COR-L47 (cell line): ENCODE results near the gene PMPCB.
"Not testable (repeated sequence)": the region's sequence is repeated elsewhere in the genome, so short reads cannot be mapped to it uniquely, and the experiment has no call there.

ENCODE experiments used
- DNase-seq: peaks from one replicate; lab custom pipeline; 2025; lab: John Stamatoyannopoulos, UW

PMPCB gene, protein sequence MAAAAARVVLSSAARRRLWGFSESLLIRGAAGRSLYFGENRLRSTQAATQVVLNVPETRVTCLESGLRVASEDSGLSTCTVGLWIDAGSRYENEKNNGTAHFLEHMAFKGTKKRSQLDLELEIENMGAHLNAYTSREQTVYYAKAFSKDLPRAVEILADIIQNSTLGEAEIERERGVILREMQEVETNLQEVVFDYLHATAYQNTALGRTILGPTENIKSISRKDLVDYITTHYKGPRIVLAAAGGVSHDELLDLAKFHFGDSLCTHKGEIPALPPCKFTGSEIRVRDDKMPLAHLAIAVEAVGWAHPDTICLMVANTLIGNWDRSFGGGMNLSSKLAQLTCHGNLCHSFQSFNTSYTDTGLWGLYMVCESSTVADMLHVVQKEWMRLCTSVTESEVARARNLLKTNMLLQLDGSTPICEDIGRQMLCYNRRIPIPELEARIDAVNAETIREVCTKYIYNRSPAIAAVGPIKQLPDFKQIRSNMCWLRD

GRCh38 chr7:103296901-103297836, at the start of gene PMPCB:
PMPCB (plus strand) TSS chr7:103297435; CDS start chr7:103297460, 25 bp downstream.
- DNase-seq = peak; percentile 83

DNA sequence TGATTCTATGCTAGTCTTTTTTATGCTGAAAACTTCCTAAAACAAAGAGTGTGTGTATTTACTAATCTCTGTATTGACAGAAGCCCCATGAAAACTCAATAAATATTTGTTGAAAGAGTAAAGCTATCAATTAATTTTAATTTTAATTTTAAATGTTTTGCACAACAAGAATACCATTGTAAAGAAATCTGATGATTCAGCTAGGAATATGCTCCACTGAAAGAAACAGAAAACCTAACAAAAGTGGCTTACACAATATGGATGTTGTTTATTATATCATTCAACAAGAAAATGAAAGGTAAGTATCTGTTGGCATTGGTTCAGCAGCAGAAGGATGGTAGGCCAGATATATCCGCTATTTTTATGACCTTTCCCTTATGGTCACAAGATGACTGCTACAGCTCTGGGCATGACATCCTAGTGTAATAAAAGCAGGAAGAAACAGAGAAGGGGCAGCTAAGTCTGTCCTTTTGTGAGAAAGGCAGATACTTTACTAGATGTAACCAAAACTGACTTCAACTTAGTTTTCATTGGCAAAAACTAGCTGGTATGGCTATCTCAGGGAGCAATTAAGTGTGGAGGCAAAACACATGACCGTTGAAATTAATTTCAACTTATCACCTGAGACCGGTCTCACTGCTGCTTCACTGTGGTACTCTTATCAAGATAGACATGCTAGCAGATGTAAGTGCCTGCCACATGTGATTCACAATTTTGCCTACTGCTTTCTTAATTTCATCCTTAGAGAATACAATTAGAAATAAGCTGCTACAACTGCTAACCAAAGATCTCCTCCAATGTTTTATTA, 43.3 kb upstream of the PMPCB start:
- not testable (repeated sequence) for DNase-seq

DNA sequence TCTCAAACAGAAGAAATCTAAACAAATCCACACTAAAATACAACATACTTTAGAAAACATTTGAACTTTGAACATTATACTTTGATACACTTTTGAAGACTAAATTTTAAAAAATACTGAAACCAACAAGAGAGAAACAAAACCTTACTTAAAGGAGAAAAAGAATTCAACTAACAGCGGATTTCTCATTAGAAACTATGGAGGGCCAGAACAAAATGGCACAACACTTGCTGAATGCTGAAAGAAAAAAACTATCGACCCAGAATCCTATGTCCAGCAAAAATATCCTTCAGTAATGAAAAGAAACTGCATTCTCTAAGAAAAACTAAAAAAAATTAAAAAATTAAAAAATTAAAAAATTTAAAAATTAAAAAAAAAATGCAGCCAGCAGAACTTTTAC, 33.2 kb upstream of the PMPCB start:
- DNase-seq = not testable (repeated sequence)

DNA sequence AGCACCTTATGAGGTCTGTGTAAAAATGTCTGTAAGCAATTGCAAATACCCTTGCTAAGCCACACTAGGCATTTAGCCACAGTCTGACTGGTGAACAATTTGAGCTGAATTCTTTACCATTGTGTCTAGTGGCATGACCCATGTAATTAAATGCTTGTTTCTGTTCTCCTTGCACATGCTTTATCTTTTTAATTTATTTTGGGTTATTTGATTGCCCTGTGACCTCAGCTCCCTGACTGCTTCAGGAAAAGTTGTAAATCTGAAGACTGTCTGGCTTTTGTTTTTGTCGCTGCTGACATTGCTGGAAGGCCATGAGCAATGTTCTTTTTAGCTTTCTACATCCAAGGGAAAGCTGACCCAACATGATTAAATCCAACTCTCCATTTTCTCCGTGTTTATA, 31.0 kb upstream of the PMPCB start:
- not testable (repeated sequence) for DNase-seq

DNA sequence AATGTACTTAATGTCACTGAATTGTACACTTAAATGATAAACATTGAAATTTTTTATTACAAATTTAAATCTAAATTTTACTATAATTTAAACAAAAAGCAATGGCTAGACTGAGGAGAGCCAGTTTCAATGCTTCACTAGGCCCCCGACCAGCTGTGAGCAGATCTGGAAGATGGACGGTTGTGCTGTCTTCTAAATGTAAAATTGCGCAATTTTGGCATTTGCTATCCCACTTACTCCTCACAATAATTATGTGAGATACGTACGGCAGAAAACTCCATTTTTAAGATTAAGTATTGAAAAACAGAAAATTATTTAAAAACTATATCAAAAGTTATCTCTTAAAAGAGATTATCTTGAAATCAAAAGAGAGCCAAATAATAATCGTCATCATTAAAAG, 23.9 kb upstream of the PMPCB start:
- not testable (repeated sequence) for DNase-seq

DNA sequence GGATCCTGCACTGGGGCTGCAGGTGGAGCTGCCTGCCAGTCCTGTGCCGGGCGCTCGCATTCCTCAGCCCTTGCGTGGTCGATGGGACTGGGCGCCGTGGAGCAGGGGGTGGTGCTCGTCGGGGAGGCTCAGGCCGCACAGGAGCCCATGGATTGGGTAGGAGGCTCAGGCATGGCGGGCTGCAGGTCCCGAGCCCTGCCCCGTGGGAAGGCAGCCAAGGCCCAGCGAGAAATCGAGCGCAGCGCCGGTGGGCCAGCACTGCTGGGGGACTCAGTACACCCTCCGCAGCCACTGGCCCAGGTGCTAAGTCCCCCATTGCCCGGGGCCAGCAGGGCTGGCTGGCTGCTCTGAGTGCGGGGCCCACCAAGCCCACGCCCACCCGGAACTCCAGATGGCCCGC, 22.4 kb upstream of the PMPCB start:
- DNase-seq = not testable (repeated sequence)

- not testable (repeated sequence) for DNase-seq
Observed at GRCh38 chr7:103278195-103278594, 19.0 kb upstream of the PMPCB start.

- DNase-seq = peak; percentile 53
Observed at GRCh38 chr7:103279636-103279962, 17.6 kb upstream of the PMPCB start.

- peak; percentile 86 for DNase-seq
Observed at GRCh38 chr7:103279963-103280802, 17.1 kb upstream of the PMPCB start.

DNA sequence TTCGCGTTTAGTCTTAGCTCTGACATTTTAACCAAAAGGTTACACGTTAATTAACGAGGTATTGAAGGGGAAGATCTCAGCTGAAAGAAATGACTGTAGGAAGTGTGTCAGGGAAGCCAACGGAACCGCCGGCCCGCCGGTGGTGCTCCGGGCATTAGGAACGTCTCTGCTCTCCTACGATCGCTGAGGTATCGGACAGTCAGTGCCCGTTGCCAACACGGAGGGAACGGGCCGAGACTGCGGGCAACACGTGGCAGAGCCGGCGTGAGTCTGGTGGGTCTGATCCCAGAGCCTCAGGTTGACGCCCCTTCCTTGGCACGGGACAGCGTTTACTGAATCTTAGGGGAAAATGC, 16.5 kb upstream of the PMPCB start:
- DNase-seq = not testable (repeated sequence)

- not testable (repeated sequence) for DNase-seq
Observed at GRCh38 chr7:103282802-103283427, 14.3 kb upstream of the PMPCB start.

DNA sequence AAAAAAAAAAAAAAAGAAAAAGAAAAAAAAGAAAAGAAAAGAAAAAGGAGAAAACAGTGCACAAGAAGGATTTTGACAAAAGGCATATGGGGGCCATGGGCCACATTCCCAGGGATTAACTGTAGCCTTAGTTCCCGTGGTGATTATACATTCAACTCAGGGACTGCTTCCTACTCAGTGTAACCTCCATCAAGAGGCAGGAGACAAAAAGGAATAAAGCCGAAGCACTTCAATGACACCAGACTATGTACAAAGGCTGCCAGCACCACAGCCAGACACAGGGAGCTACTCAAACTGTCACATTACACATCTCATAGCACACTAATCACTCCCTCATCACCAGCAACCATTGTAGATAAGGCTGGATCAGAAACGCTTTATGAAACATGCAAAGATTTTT, 5.1 kb upstream of the PMPCB start:
- DNase-seq = no peak

- DNase-seq = no peak
Observed at GRCh38 chr7:103293526-103293925, 3.7 kb upstream of the PMPCB start.

GRCh38 chr7:103297837-103298179, 573 bp downstream of the PMPCB start:
- DNase-seq = no peak

GRCh38 chr7:103299660-103300059, 2.4 kb downstream of the PMPCB start:
- no peak for DNase-seq

GRCh38 chr7:103301441-103301840, 4.2 kb downstream of the PMPCB start:
- DNase-seq = no peak

DNA sequence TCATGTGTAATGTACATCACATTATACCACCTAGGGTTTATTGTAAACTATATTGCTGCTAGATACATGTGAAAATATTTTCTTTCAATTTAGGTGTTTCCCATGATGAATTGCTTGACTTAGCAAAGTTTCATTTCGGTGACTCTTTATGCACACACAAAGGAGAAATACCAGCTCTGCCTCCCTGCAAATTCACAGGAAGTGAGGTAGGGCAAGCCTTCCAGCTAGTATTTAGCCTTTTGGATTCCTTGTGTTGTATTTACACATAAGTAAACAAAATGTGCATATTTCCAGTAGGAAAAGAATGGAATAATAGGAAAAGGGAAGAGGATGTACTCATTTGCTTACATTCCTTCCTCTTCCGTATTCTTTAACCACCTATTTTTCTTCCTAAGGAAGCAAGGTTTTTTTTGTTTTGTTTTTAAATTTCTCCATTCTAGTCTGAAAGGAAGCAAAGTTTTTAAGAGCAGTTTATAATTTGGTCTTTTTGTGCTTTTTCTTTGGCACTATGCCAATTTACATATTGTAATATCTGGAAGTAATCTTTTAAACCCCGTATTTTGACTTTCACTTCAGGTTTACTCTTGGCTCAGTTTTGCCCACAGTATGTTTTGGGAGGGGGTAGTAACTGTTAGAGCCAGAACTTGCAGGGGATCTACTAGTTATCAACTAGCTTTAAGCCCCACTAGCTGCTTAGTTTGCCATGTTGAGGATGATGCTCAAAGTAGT, 10.4 kb downstream of the PMPCB start:
- no peak for DNase-seq

GRCh38 chr7:103314852-103315251, 17.6 kb downstream of the PMPCB start:
- no peak for DNase-seq

GRCh38 chr7:103316380-103316941, 19.2 kb downstream of the PMPCB start:
- no peak for DNase-seq

DNA sequence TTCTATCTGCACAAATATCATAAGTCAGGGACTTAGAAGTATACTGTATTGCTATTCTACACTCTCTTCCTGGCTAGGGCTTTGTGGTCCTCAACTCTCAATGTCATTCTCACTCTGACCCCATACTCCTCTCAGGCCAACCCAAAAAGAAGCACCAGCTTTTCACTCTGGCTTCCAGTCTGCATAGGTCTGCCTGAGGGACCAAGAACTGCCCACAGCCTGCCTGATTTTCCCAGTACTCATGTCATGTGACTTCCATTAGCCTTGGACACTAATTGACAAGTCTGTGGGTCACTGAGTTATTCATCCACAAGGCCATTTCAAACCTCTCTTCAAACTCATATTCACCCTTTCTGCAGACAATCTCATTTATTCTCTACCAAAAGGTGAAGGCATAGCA, 19.8 kb downstream of the PMPCB start:
- no peak for DNase-seq
